Common myeloid progenitor, CD34-positive (primary cell): ENCODE data around the gene ID2.

Experiments used
- CTCF ChIA-PET: fragments of 350-600 bp; sonication (Branson Sonifier 250); formaldehyde crosslinking; loops from one replicate; lab custom pipeline; 2021; ENCODE audit warnings: antibody characterized with exemption; lab: Charles Lee
- POLR2A ChIA-PET: fragments of 350-600 bp; sonication (Branson Sonifier 250); formaldehyde crosslinking; loops from one replicate; lab custom pipeline; 2021; ENCODE audit warnings: antibody characterized with exemption; lab: Charles Lee
- DNase-seq, 3 donors: peaks; one replicate each; pipeline versions ENCODE4 v3.0.0 to v3.0.0-alpha.2; 2013
- H3K27ac ChIP-seq, 2 experiments: 1 replicate in 1 of 2; 2 replicates in 1 of 2; pipeline ENCODE4 v1.7.0; 2013; ENCODE audit warnings: inconsistent platforms in 2 of 2, low read length in 2 of 2, mild to moderate bottlenecking in 2 of 2, low read depth in 1 of 2, moderate library complexity in 1 of 2; ENCODE audit not compliant: severe bottlenecking in 2 of 2, insufficient read depth in 1 of 2, poor library complexity in 1 of 2
- H3K27me3 ChIP-seq, 5 experiments: replicated peaks in 2 of 5; 1 replicate in 3 of 5; 2 replicates in 2 of 5; pipeline versions ENCODE4 v1.6.1 to v1.7.0; 2013; ENCODE audit warnings: low read length in 4 of 5, mild to moderate bottlenecking in 2 of 5, moderate library complexity in 2 of 5, inconsistent platforms in 1 of 5; ENCODE audit not compliant: insufficient read depth in 5 of 5, control insufficient read depth in 4 of 5
- H3K36me3 ChIP-seq, 4 experiments: 1 replicate in 2 of 4; 2 replicates in 2 of 4; pipeline versions ENCODE4 v1.6.1 to v1.7.0; 2013; ENCODE audit warnings: low read length in 3 of 4, control low read depth in 1 of 4, mild to moderate bottlenecking in 1 of 4; ENCODE audit not compliant: control insufficient read depth in 4 of 4, insufficient read depth in 4 of 4
- H3K4me1 ChIP-seq, 4 experiments: 1 replicate in 3 of 4; 2 replicates in 1 of 4; pipeline versions ENCODE4 v1.6.1 to v1.7.1; 2013; ENCODE audit warnings: low read length in 3 of 4, mild to moderate bottlenecking in 3 of 4, control low read depth in 1 of 4, inconsistent platforms in 1 of 4, moderate library complexity in 1 of 4; ENCODE audit not compliant: control insufficient read depth in 4 of 4, insufficient read depth in 4 of 4; ENCODE audit errors: control extremely low read depth in 1 of 4
- H3K4me3 ChIP-seq, 7 experiments: 1 replicate in 4 of 7; 2 replicates in 3 of 7; pipeline versions ENCODE4 v1.5.1 to v1.7.0; 2013; ENCODE audit warnings: mild to moderate bottlenecking in 7 of 7, low read length in 6 of 7, moderate library complexity in 6 of 7, inconsistent platforms in 2 of 7, low read depth in 2 of 7, control low read depth in 1 of 7; ENCODE audit not compliant: insufficient read depth in 4 of 7, control insufficient read depth in 1 of 7; ENCODE audit errors: extremely low read depth in 1 of 7
- H3K9me3 ChIP-seq, 5 experiments: 1 replicate in 4 of 5; 2 replicates in 1 of 5; pipeline versions ENCODE4 v1.6.1 to v1.7.1; 2013; ENCODE audit warnings: low read length in 4 of 5, mild to moderate bottlenecking in 2 of 5, inconsistent platforms in 1 of 5, low read depth in 1 of 5, moderate library complexity in 1 of 5; ENCODE audit not compliant: control insufficient read depth in 4 of 5, insufficient read depth in 2 of 5; ENCODE audit errors: control extremely low read depth in 1 of 5
- WGBS: methylation state at CpG from one replicate; pipeline ENCODE4 v1.1.5; 2013; ENCODE audit not compliant: insufficient coverage; 5-methylcytosine and 5-hydroxymethylcytosine counted together

ID2 gene

DNA sequence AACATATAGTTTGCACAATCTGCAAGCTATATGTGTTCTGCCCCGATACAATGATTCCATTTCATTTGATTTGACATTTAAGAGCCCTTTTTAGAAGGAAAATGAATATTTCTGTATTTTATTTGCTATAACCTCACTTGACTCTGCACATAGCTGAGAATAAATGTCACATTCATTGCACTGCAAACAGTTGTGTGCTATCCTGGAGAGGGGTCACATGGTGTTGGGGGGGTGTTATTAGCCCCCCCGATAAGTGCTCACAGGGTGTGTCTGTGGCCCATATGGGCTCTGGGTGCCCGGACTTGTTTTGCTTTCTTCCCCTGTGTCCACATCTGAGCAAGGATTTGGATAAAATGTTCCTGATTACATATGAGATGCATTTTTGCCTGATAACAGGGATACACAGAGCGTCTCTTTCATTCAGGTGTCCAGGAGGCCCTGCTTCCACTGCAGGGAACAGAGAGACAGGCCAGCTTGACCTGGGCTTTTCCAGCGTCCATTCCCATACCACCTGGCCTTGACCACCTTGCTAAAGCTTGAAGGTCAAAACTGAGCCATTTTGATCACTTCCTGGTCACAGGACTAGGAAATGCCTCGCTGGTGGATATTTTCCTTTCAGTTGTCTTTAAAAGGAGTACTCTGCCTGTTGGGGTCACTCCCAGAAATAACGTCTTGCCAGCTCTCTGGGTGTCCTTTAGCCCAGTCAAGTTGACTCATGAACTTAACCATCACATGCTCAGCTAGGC is 38.4 kb upstream of the ID2 start:
- peaks cover 0 to 43% (median 11%) of the 10 kb centered on the region in 4 experiments for H3K4me1 ChIP-seq
- WGBS = 100% methylated on average over 3 of the region's 7 CpGs
- CTCF ChIA-PET = interaction anchor here (0.8 to 2.5 kb wide), 5 partner anchors 10 to 60 kb away, joined by 3 to 7 read pairs (median 3); no protein-coding TSS in a partner anchor
- no peak for DNase-seq
- POLR2A ChIA-PET = no interaction called here
- H3K27ac ChIP-seq = no peak overlapping the region
- no peaks in the 10 kb centered on the region for H3K27me3 ChIP-seq
- peaks cover 0 to 18% (median 12%) of the 10 kb centered on the region in 5 experiments for H3K9me3 ChIP-seq
- H3K36me3 ChIP-seq = no peaks in the 10 kb centered on the region
- H3K4me3 ChIP-seq = no peak overlapping the region

DNA sequence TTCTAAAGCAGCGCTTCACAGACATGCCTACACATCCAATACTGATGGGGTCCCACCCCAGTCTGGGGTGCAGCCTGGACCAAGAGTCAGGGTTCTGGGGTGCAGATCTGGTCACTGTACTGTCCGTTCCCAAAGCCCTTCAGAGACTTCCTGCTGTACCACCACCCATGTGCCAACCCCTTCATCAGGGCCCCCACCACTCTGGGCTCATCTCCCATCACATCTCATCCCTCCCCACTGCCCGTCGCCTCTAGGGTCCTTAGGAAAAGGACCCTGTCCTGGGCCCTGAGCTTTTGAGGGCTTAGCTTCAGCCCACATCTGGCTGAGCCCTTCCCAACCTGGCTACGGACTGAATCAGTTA is 37.9 kb upstream of the ID2 start:
- ChIA-PET CTCF (interaction anchor here (1.6 to 2.5 kb wide), 2 partner anchors 11 to 16 kb away, joined by 3 to 7 read pairs; no protein-coding TSS in a partner anchor), POLR2A (no interaction called here)
- peaks cover 0 to 43% (median 11%) of the 10 kb centered on the region in 4 experiments for H3K4me1 ChIP-seq
- H3K36me3 ChIP-seq = no peaks in the 10 kb centered on the region
- H3K4me3 ChIP-seq = no peak overlapping the region
- H3K9me3 ChIP-seq = peaks cover 0 to 19% (median 12%) of the 10 kb centered on the region in 5 experiments
- no peak for DNase-seq
- WGBS = 100% methylated on average over 4 of the region's 5 CpGs
- H3K27me3 ChIP-seq = no peaks in the 10 kb centered on the region
- H3K27ac ChIP-seq = no peak overlapping the region

- ChIA-PET CTCF (interaction anchor here (2.5 kb wide), 1 partner anchor 11 kb away, joined by 7 read pairs; no protein-coding TSS in a partner anchor), POLR2A (no interaction called here)
- H3K27me3 ChIP-seq = no peaks in the 10 kb centered on the region
- no peak overlapping the region for H3K27ac ChIP-seq
- 72% methylated on average over 18 of the region's 19 CpGs for WGBS
- H3K4me3 ChIP-seq = no peak overlapping the region
- DNase-seq = peak; percentile 50 to 90 (median 88)
- no peaks in the 10 kb centered on the region for H3K36me3 ChIP-seq
- H3K4me1 ChIP-seq = peaks cover 0 to 43% (median 11%) of the 10 kb centered on the region in 4 experiments
- H3K9me3 ChIP-seq = peaks cover 0 to 19% (median 12%) of the 10 kb centered on the region in 5 experiments
These were observed 37.2 kb upstream of the ID2 start for GRCh38 chr2:8644605-8645175.

GRCh38 chr2:8645176-8645831 is 36.6 kb upstream of the ID2 start:
- 96% methylated on average over 49 of the region's 51 CpGs for WGBS
- no peaks in the 10 kb centered on the region for H3K36me3 ChIP-seq
- no peaks in the 10 kb centered on the region for H3K27me3 ChIP-seq
- H3K9me3 ChIP-seq = peaks cover 0 to 19% (median 12%) of the 10 kb centered on the region in 5 experiments
- no peak overlapping the region for H3K4me3 ChIP-seq
- peaks cover 0 to 43% (median 11%) of the 10 kb centered on the region in 4 experiments for H3K4me1 ChIP-seq
- H3K27ac ChIP-seq = no peak overlapping the region
- no peak for DNase-seq
- ChIA-PET POLR2A (no interaction called here), CTCF (interaction anchor here (0.5 to 2.5 kb wide), 2 partner anchors 12 to 1117 kb away, joined by 3 to 7 read pairs; no protein-coding TSS in a partner anchor)

GRCh38 chr2:8646731-8647461 is 35.0 kb upstream of the ID2 start:
- ChIA-PET CTCF (interaction anchor here (0.8 to 1.4 kb wide), 3 partner anchors 13 to 103 kb away, joined by 3 to 4 read pairs (median 3); no protein-coding TSS in a partner anchor), POLR2A (no interaction called here)
- no peaks in the 10 kb centered on the region for H3K27me3 ChIP-seq

GRCh38 chr2:8647462-8647857 is 34.4 kb upstream of the ID2 start:
- 100% methylated on average over 1 of the region's 1 CpG for WGBS
- no peaks in the 10 kb centered on the region for H3K36me3 ChIP-seq
- H3K9me3 ChIP-seq = peaks cover 0 to 19% (median 12%) of the 10 kb centered on the region in 5 experiments
- H3K27me3 ChIP-seq = no peaks in the 10 kb centered on the region
- H3K27ac ChIP-seq = no peak overlapping the region
- peaks cover 0 to 24% (median 11%) of the 10 kb centered on the region in 4 experiments for H3K4me1 ChIP-seq
- no peak overlapping the region for H3K4me3 ChIP-seq
- DNase-seq = no peak
- ChIA-PET CTCF (interaction anchor here (0.8 to 1.4 kb wide), 4 partner anchors 14 to 104 kb away, joined by 3 to 4 read pairs (median 3); no protein-coding TSS in a partner anchor), POLR2A (no interaction called here)

More at GRCh38 chr2:8646731-8647461, 35.0 kb upstream of the ID2 start:
- H3K36me3 ChIP-seq = no peaks in the 10 kb centered on the region
- H3K4me3 ChIP-seq = no peak overlapping the region
- peaks cover 0 to 19% (median 12%) of the 10 kb centered on the region in 5 experiments for H3K9me3 ChIP-seq
- H3K4me1 ChIP-seq = peaks cover 0 to 30% (median 11%) of the 10 kb centered on the region in 4 experiments
- 96% methylated on average over 9 of the region's 11 CpGs for WGBS
- no peak for DNase-seq
- no peak overlapping the region for H3K27ac ChIP-seq
